ENCODE results near the gene JAG1. TPM values are rescaled to one million over a fixed set of nuclear protein-coding genes. Genes with fewer than 3 reads are reported as not detected.

JAG1 gene
- total RNA-seq, 1 experiment from 2014 or later = 88.0 TPM

- no peaks in the 10 kb centered on the region for H3K27me3 Mint-ChIP-seq (ENCODE audit: insufficient read depth, unreplicated experiment)
- no peaks in the 10 kb centered on the region for H3K9me3 Mint-ChIP-seq (ENCODE audit: unreplicated experiment)
- DNase-seq (ENCODE audit: unreplicated experiment) = peak; percentile 98
- no TSS peak for BruUV-seq (replicated peaks)
- POLR2A ChIA-PET = interaction anchor here (0.6 to 13.1 kb wide), 78 partner anchors 9 to 1054 kb away, joined by 3 to 170 read pairs (median 4); partner anchors contain the start of genes MKKS and SLX4IP
- CTCF ChIA-PET = interaction anchor here (0.6 to 3.4 kb wide), 69 partner anchors 9 to 981 kb away, joined by 3 to 35 read pairs (median 4); partner anchors contain the start of genes MKKS and SLX4IP
- peaks cover 41% of the 10 kb centered on the region for H3K36me3 Mint-ChIP-seq (ENCODE audit: insufficient read depth, unreplicated experiment)
- peak; percentile 45 for TF ChIP-seq CTCF (IDR thresholded peaks at IDR 0.05; ENCODE audit: unreplicated experiment)
- peak overlapping the region; percentile 91 for H3K27ac Mint-ChIP-seq (ENCODE audit: low read depth, unreplicated experiment)
- intact Hi-C loops (cut with micrococcal nuclease) = loop anchor here (1.0 to 10.0 kb wide), 9 partner anchors 67 to 1057 kb away; no protein-coding TSS in a partner anchor
- H3K4me1 Mint-ChIP-seq (ENCODE audit: insufficient read depth, unreplicated experiment) = peaks cover 35% of the 10 kb centered on the region
- H3K4me3 Mint-ChIP-seq (ENCODE audit: unreplicated experiment) = peak overlapping the region; percentile 98
These were observed 2.4 kb downstream of the JAG1 start for GRCh38 chr20:10671221-10671918.

- Mint-ChIP-seq H3K27me3 (ENCODE audit: insufficient read depth, unreplicated experiment) (no peaks in the 10 kb centered on the region), H3K4me3 (ENCODE audit: unreplicated experiment) (peak overlapping the region; percentile 98), H3K9me3 (ENCODE audit: unreplicated experiment) (no peaks in the 10 kb centered on the region), H3K27ac (ENCODE audit: low read depth, unreplicated experiment) (peak overlapping the region; percentile 91), H3K36me3 (ENCODE audit: insufficient read depth, unreplicated experiment) (peaks cover 41% of the 10 kb centered on the region), H3K4me1 (ENCODE audit: insufficient read depth, unreplicated experiment) (peaks cover 42% of the 10 kb centered on the region)
- CTCF ChIA-PET = interaction anchor here (0.6 to 3.4 kb wide), 57 partner anchors 8 to 981 kb away, joined by 3 to 35 read pairs (median 4); partner anchors contain the start of genes MKKS and SLX4IP
- TSS peak; percentile 17 for BruUV-seq (replicated peaks)
- POLR2A ChIA-PET = interaction anchor here (0.6 to 13.1 kb wide), 64 partner anchors 8 to 1054 kb away, joined by 3 to 170 read pairs (median 4); partner anchors contain the start of genes MKKS and SLX4IP
- TF ChIP-seq CTCF (IDR thresholded peaks at IDR 0.05; ENCODE audit: unreplicated experiment) = no peak
- intact Hi-C loops (cut with micrococcal nuclease) = loop anchor here (1.0 to 10.0 kb wide), 9 partner anchors 66 to 1056 kb away; no protein-coding TSS in a partner anchor
- DNase-seq (ENCODE audit: unreplicated experiment) = no peak
These were observed 3.1 kb downstream of the JAG1 start for GRCh38 chr20:10670501-10671220.

- CTCF ChIA-PET = interaction anchor here (0.6 to 3.4 kb wide), 14 partner anchors 10 to 874 kb away, joined by 3 to 35 read pairs (median 9); no protein-coding TSS in a partner anchor
- intact Hi-C loops (cut with micrococcal nuclease) = loop anchor here (2.0 to 10.0 kb wide), 6 partner anchors 65 to 1055 kb away; no protein-coding TSS in a partner anchor
- Mint-ChIP-seq H3K4me3 (ENCODE audit: unreplicated experiment) (peak overlapping the region; percentile 98), H3K36me3 (ENCODE audit: insufficient read depth, unreplicated experiment) (peaks cover 41% of the 10 kb centered on the region), H3K27me3 (ENCODE audit: insufficient read depth, unreplicated experiment) (no peaks in the 10 kb centered on the region), H3K4me1 (ENCODE audit: insufficient read depth, unreplicated experiment) (peaks cover 42% of the 10 kb centered on the region), H3K27ac (ENCODE audit: low read depth, unreplicated experiment) (peak overlapping the region; percentile 91), H3K9me3 (ENCODE audit: unreplicated experiment) (no peaks in the 10 kb centered on the region)
- no peak for DNase-seq (ENCODE audit: unreplicated experiment)
- no TSS peak for BruUV-seq (replicated peaks)
- POLR2A ChIA-PET = interaction anchor here (0.6 to 13.1 kb wide), 24 partner anchors 7 to 785 kb away, joined by 3 to 170 read pairs (median 12); partner anchors contain the start of genes MKKS and SLX4IP
- no peak for TF ChIP-seq CTCF (IDR thresholded peaks at IDR 0.05; ENCODE audit: unreplicated experiment)
These were observed 3.9 kb downstream of the JAG1 start for GRCh38 chr20:10669843-10670446.
